Esophagus squamous epithelium (tissue), 4 donors: Measurements from ENCODE around the gene RAMAC.

ENCODE experiments used
- POLR2A ChIP-seq, 4 donors: fragments of 450-650 bp; IDR thresholded peaks; one replicate each; pipeline ENCODE4 v1.6.1; 2017; ENCODE audit warnings: antibody characterized with exemption in 4 of 4, mild to moderate bottlenecking in 4 of 4, moderate library complexity in 3 of 4
- TF ChIP-seq, protein P1 (sequence below), 6 experiments: fragments of 450-650 bp in 4 of 6; fragments of 200-600 bp in 2 of 6; sonication (generic) in 2 of 6; IDR thresholded peaks; one replicate each; pipeline ENCODE4 v1.5.1; 2016 to 2019; ENCODE audit warnings: antibody characterized with exemption in 6 of 6, mild to moderate bottlenecking in 4 of 6, moderate library complexity in 4 of 6

DNA sequence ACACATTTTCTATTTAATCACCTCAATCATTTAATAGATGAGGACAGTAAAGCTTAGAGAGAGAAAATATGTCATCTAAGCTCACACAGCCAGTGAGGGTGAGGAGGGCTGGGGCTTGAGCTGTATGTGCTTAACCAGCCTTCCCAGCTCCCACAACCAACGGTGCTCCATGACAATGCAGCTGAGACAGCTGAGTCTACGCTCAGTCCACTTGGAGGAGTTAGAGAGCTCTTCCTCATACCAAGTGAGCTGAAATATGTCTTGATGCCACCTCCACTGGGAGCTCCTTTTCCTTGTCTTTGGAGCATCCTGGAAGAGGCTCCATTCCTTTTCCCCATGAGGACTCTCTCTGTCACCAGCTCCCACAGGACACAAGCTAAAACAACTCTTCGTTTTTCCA lies 42.8 kb upstream of the RAMAC start:
- TF ChIP-seq, protein P1, sequence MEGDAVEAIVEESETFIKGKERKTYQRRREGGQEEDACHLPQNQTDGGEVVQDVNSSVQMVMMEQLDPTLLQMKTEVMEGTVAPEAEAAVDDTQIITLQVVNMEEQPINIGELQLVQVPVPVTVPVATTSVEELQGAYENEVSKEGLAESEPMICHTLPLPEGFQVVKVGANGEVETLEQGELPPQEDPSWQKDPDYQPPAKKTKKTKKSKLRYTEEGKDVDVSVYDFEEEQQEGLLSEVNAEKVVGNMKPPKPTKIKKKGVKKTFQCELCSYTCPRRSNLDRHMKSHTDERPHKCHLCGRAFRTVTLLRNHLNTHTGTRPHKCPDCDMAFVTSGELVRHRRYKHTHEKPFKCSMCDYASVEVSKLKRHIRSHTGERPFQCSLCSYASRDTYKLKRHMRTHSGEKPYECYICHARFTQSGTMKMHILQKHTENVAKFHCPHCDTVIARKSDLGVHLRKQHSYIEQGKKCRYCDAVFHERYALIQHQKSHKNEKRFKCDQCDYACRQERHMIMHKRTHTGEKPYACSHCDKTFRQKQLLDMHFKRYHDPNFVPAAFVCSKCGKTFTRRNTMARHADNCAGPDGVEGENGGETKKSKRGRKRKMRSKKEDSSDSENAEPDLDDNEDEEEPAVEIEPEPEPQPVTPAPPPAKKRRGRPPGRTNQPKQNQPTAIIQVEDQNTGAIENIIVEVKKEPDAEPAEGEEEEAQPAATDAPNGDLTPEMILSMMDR (IDR thresholded peaks at IDR 0.05): no peak
- no peak for TF ChIP-seq POLR2A (IDR thresholded peaks at IDR 0.05)
